H1 (cell line): ENCODE results near the gene GIPC2. TPM values are rescaled to one million over a fixed set of nuclear protein-coding genes. Genes with fewer than 3 reads are reported as not detected.

Experiments
- CBX8 ChIP-seq: fragments of 300-800, 300-1000 bp; sonication (generic); IDR thresholded peaks from 2 replicates; pipeline ENCODE4 v1.7.1; 2016; ENCODE audit warnings: low read depth, low read length, borderline replicate concordance
- SP1 ChIP-seq: IDR thresholded peaks from 2 replicates; pipeline ENCODE4 v1.6.1; 2011; ENCODE audit warnings: low read depth, low read length
- ZNF274 ChIP-seq: IDR thresholded peaks from 2 replicates; pipeline ENCODE4 v1.7.0; 2012; ENCODE audit warnings: low read length, borderline replicate concordance; ENCODE audit errors: extremely low read depth
- polyA plus RNA-seq, 7 experiments: library from polyadenylated mRNA; depleted of rRNA in 3 of 7; stranded (reverse) in 5 of 7; unstranded in 2 of 7; fragments of >200 nt in 5 of 7; fragments of 200-250 nt in 2 of 7; gene quantifications; 1 replicate in 5 of 7; 2 replicates in 1 of 7; 4 replicates in 1 of 7; pipeline versions ENCODE4 v1.2.1 to v1.2.3, GENCODE V29; 2011 to 2013; ENCODE audit warnings: missing spikeins in 2 of 7, mixed read lengths in 2 of 7
- total RNA-seq: library from RNA; stranded (reverse); fragmentation: NEBNext Ultra II Directional; extraction: Animal tissue kit (Norgen Biotek cat#: 25700); gene quantifications from 2 replicates; pipeline ENCODE4 v1.2.1, GENCODE V29; 2021
- TF ChIP-seq, protein P1 (sequence below): IDR thresholded peaks from 2 replicates; pipeline ENCODE4 v1.6.1; 2011; ENCODE audit warnings: low read length, improper control_type of control experiment

GIPC2 gene
- total and polyA plus RNA-seq, 2 of the 8 experiments (the other 6 are each of a cell fraction or from before 2014, with no cell fraction given): 0.29 to 0.69 TPM

DNA sequence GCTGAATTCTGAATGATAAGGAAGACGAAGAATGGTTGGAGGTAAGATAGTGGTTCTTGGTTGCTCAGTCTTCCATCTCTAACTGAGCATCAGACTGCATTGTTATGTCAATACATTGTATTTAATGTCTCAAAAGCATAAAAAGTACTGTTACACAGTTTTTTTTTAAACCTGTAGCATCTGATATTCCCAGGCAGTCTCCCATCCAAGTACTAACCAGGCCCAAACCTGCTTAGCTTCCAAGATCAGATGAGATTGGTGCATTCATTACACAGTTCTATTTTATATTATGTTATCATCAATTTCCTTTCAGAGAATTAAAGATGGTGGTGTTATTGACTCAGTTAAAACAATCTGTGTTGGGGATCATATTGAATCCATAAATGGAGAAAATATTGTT, 48.9 kb downstream of the GIPC2 start (continued):
- TF ChIP-seq SP1: no peak
- no peak for TF ChIP-seq ZNF274
- TF ChIP-seq CBX8: no peak
- TF ChIP-seq, protein P1, sequence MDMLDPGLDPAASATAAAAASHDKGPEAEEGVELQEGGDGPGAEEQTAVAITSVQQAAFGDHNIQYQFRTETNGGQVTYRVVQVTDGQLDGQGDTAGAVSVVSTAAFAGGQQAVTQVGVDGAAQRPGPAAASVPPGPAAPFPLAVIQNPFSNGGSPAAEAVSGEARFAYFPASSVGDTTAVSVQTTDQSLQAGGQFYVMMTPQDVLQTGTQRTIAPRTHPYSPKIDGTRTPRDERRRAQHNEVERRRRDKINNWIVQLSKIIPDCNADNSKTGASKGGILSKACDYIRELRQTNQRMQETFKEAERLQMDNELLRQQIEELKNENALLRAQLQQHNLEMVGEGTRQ: no peak
